SKM-1 (cell line): ENCODE results near the gene SEMA4A.
"Not testable (repeated sequence)": the region's sequence is repeated elsewhere in the genome, so short reads cannot be mapped to it uniquely, and the experiment has no call there.

Experiments
- DNase-seq: peaks from one replicate; lab custom pipeline; 2025; ENCODE audit not compliant: unreplicated experiment; lab: John Stamatoyannopoulos, UW

Gene SEMA4A

GRCh38 chr1:156190265-156190664 lies 36.9 kb downstream of the SEMA4A start:
- DNase-seq, result not testable (repeated sequence)

GRCh38 chr1:156191292-156191964 lies 38.0 kb downstream of the SEMA4A start:
- DNase-seq, result no peak

- no peak for DNase-seq
Observed at GRCh38 chr1:156193208-156193487, 39.8 kb downstream of the SEMA4A start.

- peak; percentile 100 for DNase-seq
Observed at GRCh38 chr1:156193488-156194299, 40.3 kb downstream of the SEMA4A start, which contains the start of gene SLC25A44. Gene SLC25A44, plus strand, starts transcription at chr1:156194104. Its CDS starts 5,744 bp downstream, at chr1:156199848.

GRCh38 chr1:156194300-156194652 lies 40.9 kb downstream of the SEMA4A start:
- no peak for DNase-seq

- DNase-seq, result no peak
Observed at GRCh38 chr1:156195853-156196252, 42.5 kb downstream of the SEMA4A start.

- DNase-seq, result no peak
Observed at GRCh38 chr1:156196445-156196844, 43.1 kb downstream of the SEMA4A start.

GRCh38 chr1:156198831-156199349 lies 45.5 kb downstream of the SEMA4A start:
- DNase-seq, result no peak

- no peak for DNase-seq
Observed at GRCh38 chr1:156200044-156200443, 46.7 kb downstream of the SEMA4A start.

GRCh38 chr1:156203331-156203730 lies 49.9 kb downstream of the SEMA4A start:
- DNase-seq, result no peak

- DNase-seq, result no peak
Observed at GRCh38 chr1:156204686-156205085, 51.3 kb downstream of the SEMA4A start.

- DNase-seq, result no peak
Observed at GRCh38 chr1:156211243-156211642, 57.9 kb downstream of the SEMA4A start.

GRCh38 chr1:156212130-156212529 lies 58.7 kb downstream of the SEMA4A start:
- DNase-seq, result no peak

GRCh38 chr1:156212833-156213643 lies 59.7 kb downstream of the SEMA4A start, which contains the start of gene PMF1:
Gene PMF1, plus strand, starts transcription at chr1:156213007. Its CDS starts 9 bp downstream, at chr1:156213016.
- DNase-seq, result peak; percentile 98

GRCh38 chr1:156213644-156213966 lies 60.2 kb downstream of the SEMA4A start:
- DNase-seq, result no peak

- DNase-seq, result no peak
Observed at GRCh38 chr1:156214024-156214748, 60.8 kb downstream of the SEMA4A start.

GRCh38 chr1:156216361-156217086 lies 63.1 kb downstream of the SEMA4A start:
- not testable (repeated sequence) for DNase-seq

- no peak for DNase-seq
Observed at GRCh38 chr1:156217871-156218270, 64.5 kb downstream of the SEMA4A start.

- no peak for DNase-seq
Observed at GRCh38 chr1:156220226-156220625, 66.8 kb downstream of the SEMA4A start.

- DNase-seq, result no peak
Observed at GRCh38 chr1:156221986-156222692, 68.8 kb downstream of the SEMA4A start.
